Measurements from ENCODE around the gene RTL1.

Gene RTL1

GRCh38 chr14:100832311-100832960 lies 71.1 kb downstream of the RTL1 start:
- no peak for TF ChIP-seq ZFX (IDR thresholded peaks at IDR 0.05)
- no peak for TF ChIP-seq CTCF (conservative IDR thresholded peaks at IDR 0.05)
- no peak overlapping the region for H3K27ac ChIP-seq

- no peak for TF ChIP-seq ZFX (IDR thresholded peaks at IDR 0.05)
- no peak for TF ChIP-seq CTCF (conservative IDR thresholded peaks at IDR 0.05)
- H3K27ac ChIP-seq, result no peak overlapping the region
These were observed 72.8 kb downstream of the RTL1 start for GRCh38 chr14:100830681-100831080.

Data from C4-2B (cell line).